NB4 (cell line): ENCODE results near the gene USP53.

Experiments
- MYC ChIP-seq: IDR thresholded peaks from 2 replicates; pipeline ENCODE4 v1.6.1; 2011; ENCODE audit warnings: low read depth, low read length
- POLR2A ChIP-seq: IDR thresholded peaks from 2 replicates; pipeline ENCODE4 v1.6.1; 2011; ENCODE audit warnings: mild to moderate bottlenecking; ENCODE audit not compliant: insufficient read length; ENCODE audit errors: extremely low read depth
- TF ChIP-seq, protein P1 (sequence below): IDR thresholded peaks from one replicate; pipeline ENCODE4 v1.5.1; 2012; ENCODE audit warnings: low read depth, low read length
- TF ChIP-seq, protein P2 (sequence below): IDR thresholded peaks from 2 replicates; pipeline ENCODE4 v1.6.1; 2011; ENCODE audit warnings: low read depth, low read length

DNA sequence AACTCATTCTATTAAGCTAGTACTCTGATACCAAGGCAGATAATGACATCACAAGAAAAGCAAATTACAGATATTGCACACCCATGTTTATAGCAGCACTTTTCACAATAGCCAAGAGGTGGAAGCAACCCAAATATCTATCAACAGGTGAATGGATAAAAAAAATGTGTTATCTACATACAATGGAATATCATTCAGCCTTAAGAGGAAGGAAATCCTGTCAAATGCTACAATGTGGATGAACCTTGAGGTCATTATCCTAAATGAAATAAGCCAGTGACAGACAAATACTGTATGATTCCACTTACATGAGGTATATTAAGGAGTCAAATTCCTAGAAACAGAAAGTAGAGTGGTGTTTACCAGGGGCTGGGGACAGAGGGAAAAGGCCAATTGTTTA lies 95.1 kb downstream of the USP53 start:
- TF ChIP-seq, protein P1, sequence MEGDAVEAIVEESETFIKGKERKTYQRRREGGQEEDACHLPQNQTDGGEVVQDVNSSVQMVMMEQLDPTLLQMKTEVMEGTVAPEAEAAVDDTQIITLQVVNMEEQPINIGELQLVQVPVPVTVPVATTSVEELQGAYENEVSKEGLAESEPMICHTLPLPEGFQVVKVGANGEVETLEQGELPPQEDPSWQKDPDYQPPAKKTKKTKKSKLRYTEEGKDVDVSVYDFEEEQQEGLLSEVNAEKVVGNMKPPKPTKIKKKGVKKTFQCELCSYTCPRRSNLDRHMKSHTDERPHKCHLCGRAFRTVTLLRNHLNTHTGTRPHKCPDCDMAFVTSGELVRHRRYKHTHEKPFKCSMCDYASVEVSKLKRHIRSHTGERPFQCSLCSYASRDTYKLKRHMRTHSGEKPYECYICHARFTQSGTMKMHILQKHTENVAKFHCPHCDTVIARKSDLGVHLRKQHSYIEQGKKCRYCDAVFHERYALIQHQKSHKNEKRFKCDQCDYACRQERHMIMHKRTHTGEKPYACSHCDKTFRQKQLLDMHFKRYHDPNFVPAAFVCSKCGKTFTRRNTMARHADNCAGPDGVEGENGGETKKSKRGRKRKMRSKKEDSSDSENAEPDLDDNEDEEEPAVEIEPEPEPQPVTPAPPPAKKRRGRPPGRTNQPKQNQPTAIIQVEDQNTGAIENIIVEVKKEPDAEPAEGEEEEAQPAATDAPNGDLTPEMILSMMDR: no peak
- TF ChIP-seq POLR2A (no peak), MYC (no peak)
- TF ChIP-seq, protein P2, sequence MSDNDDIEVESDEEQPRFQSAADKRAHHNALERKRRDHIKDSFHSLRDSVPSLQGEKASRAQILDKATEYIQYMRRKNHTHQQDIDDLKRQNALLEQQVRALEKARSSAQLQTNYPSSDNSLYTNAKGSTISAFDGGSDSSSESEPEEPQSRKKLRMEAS: no peak
